ENCODE data around the gene SVOP. TPM values are rescaled to one million over a fixed set of nuclear protein-coding genes. Genes with fewer than 3 reads are reported as not detected.
"Not testable (repeated sequence)": the region's sequence is repeated elsewhere in the genome, so short reads cannot be mapped to it uniquely, and the experiment has no call there.

SVOP gene
- total RNA-seq (2014; rRNA removed; shearing (Covaris generic)), result under 0.01 and 0.03 TPM in 2 replicates

- Histone ChIP-seq H3K36me3 (replicated peaks; ENCODE audit: control insufficient read depth, insufficient read depth, low read length) (no peaks in the 10 kb centered on the region), H3K4me3 (ENCODE audit: insufficient read depth, low read depth, low read length) (peak within 1 kb of the TSS; percentile 32; the same call in 1 of the 2 replicates), H3K27me3 (ENCODE audit: control insufficient read depth, insufficient read depth, low read length) (peaks cover 6% of the 10 kb centered on the region; the same call in 1 of the 2 replicates)
- DNase-seq, result peak; percentile 89
Measured at GRCh38 chr12:109020796-109021380, at the start of gene SVOP. SVOP (minus strand) TSS chr12:109021068; CDS start chr12:109020868, 200 bp downstream.

- peak; percentile 86 for DNase-seq
- H3K4me3 ChIP-seq (ENCODE audit: insufficient read depth, low read depth, low read length), result no peak overlapping the region
- no peaks in the 10 kb centered on the region for H3K27me3 ChIP-seq (ENCODE audit: control insufficient read depth, insufficient read depth, low read length)
Measured at GRCh38 chr12:109069307-109070271, 48.7 kb upstream of the SVOP start.

GRCh38 chr12:109065853-109066193 lies 45.0 kb upstream of the SVOP start:
- Histone ChIP-seq H3K36me3 (replicated peaks; ENCODE audit: control insufficient read depth, insufficient read depth, low read length) (no peaks in the 10 kb centered on the region), H3K4me3 (ENCODE audit: insufficient read depth, low read depth, low read length) (no peak overlapping the region), H3K27me3 (ENCODE audit: control insufficient read depth, insufficient read depth, low read length) (no peaks in the 10 kb centered on the region)
- DNase-seq, result no peak

More at GRCh38 chr12:109069307-109070271, 48.7 kb upstream of the SVOP start:
- no peaks in the 10 kb centered on the region for H3K36me3 ChIP-seq (replicated peaks; ENCODE audit: control insufficient read depth, insufficient read depth, low read length)

- Histone ChIP-seq H3K36me3 (replicated peaks; ENCODE audit: control insufficient read depth, insufficient read depth, low read length) (no peaks in the 10 kb centered on the region), H3K27me3 (ENCODE audit: control insufficient read depth, insufficient read depth, low read length) (no peaks in the 10 kb centered on the region), H3K4me3 (ENCODE audit: insufficient read depth, low read depth, low read length) (no peak overlapping the region)
- no peak for DNase-seq
Measured at GRCh38 chr12:109065154-109065852, 44.4 kb upstream of the SVOP start.

- DNase-seq, result no peak
- no peaks in the 10 kb centered on the region for H3K27me3 ChIP-seq (ENCODE audit: control insufficient read depth, insufficient read depth, low read length)
- H3K4me3 ChIP-seq (ENCODE audit: insufficient read depth, low read depth, low read length), result no peak overlapping the region
- H3K36me3 ChIP-seq (replicated peaks; ENCODE audit: control insufficient read depth, insufficient read depth, low read length), result no peaks in the 10 kb centered on the region
Measured at GRCh38 chr12:109064143-109064542, 43.3 kb upstream of the SVOP start.

GRCh38 chr12:109058773-109059172 lies 37.9 kb upstream of the SVOP start:
- no peak for DNase-seq
- no peaks in the 10 kb centered on the region for H3K36me3 ChIP-seq (replicated peaks; ENCODE audit: control insufficient read depth, insufficient read depth, low read length)
- H3K4me3 ChIP-seq (ENCODE audit: insufficient read depth, low read depth, low read length), result no peak overlapping the region
- H3K27me3 ChIP-seq (ENCODE audit: control insufficient read depth, insufficient read depth, low read length), result no peaks in the 10 kb centered on the region

GRCh38 chr12:109057376-109057775 lies 36.5 kb upstream of the SVOP start:
- no peaks in the 10 kb centered on the region for H3K27me3 ChIP-seq (ENCODE audit: control insufficient read depth, insufficient read depth, low read length)
- no peak for DNase-seq

GRCh38 chr12:109056891-109057290 lies 36.0 kb upstream of the SVOP start:
- no peak for DNase-seq
- no peaks in the 10 kb centered on the region for H3K27me3 ChIP-seq (ENCODE audit: control insufficient read depth, insufficient read depth, low read length)
- H3K4me3 ChIP-seq (ENCODE audit: insufficient read depth, low read depth, low read length), result no peak overlapping the region
- H3K36me3 ChIP-seq (replicated peaks; ENCODE audit: control insufficient read depth, insufficient read depth, low read length), result no peaks in the 10 kb centered on the region

More at GRCh38 chr12:109057376-109057775, 36.5 kb upstream of the SVOP start:
- no peaks in the 10 kb centered on the region for H3K36me3 ChIP-seq (replicated peaks; ENCODE audit: control insufficient read depth, insufficient read depth, low read length)
- H3K4me3 ChIP-seq (ENCODE audit: insufficient read depth, low read depth, low read length), result no peak overlapping the region

GRCh38 chr12:109054520-109054919 lies 33.7 kb upstream of the SVOP start:
- H3K4me3 ChIP-seq (ENCODE audit: insufficient read depth, low read depth, low read length), result no peak overlapping the region
- DNase-seq, result no peak
- H3K27me3 ChIP-seq (ENCODE audit: control insufficient read depth, insufficient read depth, low read length), result no peaks in the 10 kb centered on the region
- H3K36me3 ChIP-seq (replicated peaks; ENCODE audit: control insufficient read depth, insufficient read depth, low read length), result no peaks in the 10 kb centered on the region

GRCh38 chr12:109054124-109054513 lies 33.3 kb upstream of the SVOP start:
- H3K27me3 ChIP-seq (ENCODE audit: control insufficient read depth, insufficient read depth, low read length); H3K4me3 ChIP-seq (ENCODE audit: insufficient read depth, low read depth, low read length); H3K36me3 ChIP-seq (replicated peaks; ENCODE audit: control insufficient read depth, insufficient read depth, low read length); DNase-seq: not testable (repeated sequence)

GRCh38 chr12:109053382-109054123 lies 32.7 kb upstream of the SVOP start:
- peak; percentile 9 for DNase-seq
- peak overlapping the region; percentile 80 for H3K4me3 ChIP-seq (ENCODE audit: insufficient read depth, low read depth, low read length)
- no peaks in the 10 kb centered on the region for H3K36me3 ChIP-seq (replicated peaks; ENCODE audit: control insufficient read depth, insufficient read depth, low read length)
- H3K27me3 ChIP-seq (ENCODE audit: control insufficient read depth, insufficient read depth, low read length), result no peaks in the 10 kb centered on the region

GRCh38 chr12:109052414-109053323 lies 31.8 kb upstream of the SVOP start, which contains the start of gene USP30:
USP30 (plus strand) TSS chr12:109052576; CDS start chr12:109052679, 103 bp downstream.
- Histone ChIP-seq H3K27me3 (ENCODE audit: control insufficient read depth, insufficient read depth, low read length) (no peaks in the 10 kb centered on the region), H3K4me3 (ENCODE audit: insufficient read depth, low read depth, low read length) (peak within 1 kb of the TSS; percentile 80), H3K36me3 (replicated peaks; ENCODE audit: control insufficient read depth, insufficient read depth, low read length) (no peaks in the 10 kb centered on the region)
- peak; percentile 92 for DNase-seq

- no peaks in the 10 kb centered on the region for H3K36me3 ChIP-seq (replicated peaks; ENCODE audit: control insufficient read depth, insufficient read depth, low read length)
- H3K4me3 ChIP-seq (ENCODE audit: insufficient read depth, low read depth, low read length), result peak overlapping the region; percentile 80
- DNase-seq, result no peak
- H3K27me3 ChIP-seq (ENCODE audit: control insufficient read depth, insufficient read depth, low read length), result no peaks in the 10 kb centered on the region
Measured at GRCh38 chr12:109052097-109052413, 31.2 kb upstream of the SVOP start.

Measured in H7 (cell line).